ENCODE results near the gene RBSN.

- TF ChIP-seq CTCF (IDR thresholded peaks at IDR 0.05; ENCODE audit: low read depth, low read length, poor library complexity, severe bottlenecking) = no peak
- no peak for TF ChIP-seq EZH2phosphoT487 (IDR thresholded peaks at IDR 0.05; ENCODE audit: borderline replicate concordance, low read length)
These were observed 48.4 kb downstream of the RBSN start for GRCh38 chr3:15050405-15051092.

All from DOHH2 (cell line).